Vagina (tissue), 2 donors: ENCODE data around the gene RASA3. TPM values are rescaled to one million over a fixed set of nuclear protein-coding genes. Genes with fewer than 3 reads are reported as not detected.

Experiments used
- DNase-seq, 2 donors: peaks; one replicate each; pipeline ENCODE4 v3.0.0-alpha.2; 2017; ENCODE audit errors: extremely low spot score in 2 of 2
- H3K27ac ChIP-seq: fragments of 200-600 bp; sonication (generic); one replicate; pipeline ENCODE4 v1.5.1; 2019
- H3K27me3 ChIP-seq: fragments of 200-600 bp; sonication (generic); one replicate; pipeline ENCODE4 v1.5.1; 2019
- H3K36me3 ChIP-seq, 2 donors: fragments of 200-600 bp; sonication (generic); one replicate each; pipeline ENCODE4 v1.5.1; 2017 to 2019
- H3K4me1 ChIP-seq: fragments of 200-600 bp; sonication (generic); one replicate; pipeline ENCODE4 v1.5.1; 2019
- H3K4me3 ChIP-seq, 2 donors: fragments of 200-600 bp; sonication (generic); 1 replicate in 1 of 2; 2 replicates in 1 of 2; pipeline ENCODE4 v1.5.1; 2016 to 2019
- H3K9me3 ChIP-seq: fragments of 200-600 bp; sonication (generic); one replicate; pipeline ENCODE4 v1.5.1; 2019
- POLR2A ChIP-seq, 2 donors: fragments of 450-650 bp; IDR thresholded peaks; one replicate each; pipeline ENCODE4 v1.6.1; 2017; ENCODE audit warnings: antibody characterized with exemption in 2 of 2, mild to moderate bottlenecking in 2 of 2, moderate library complexity in 2 of 2
- POLR2AphosphoS5 ChIP-seq, 2 donors: sonication (generic); formaldehyde crosslinking; IDR thresholded peaks; one replicate each; pipeline ENCODE4 v1.9.0; 2017; ENCODE audit warnings: antibody characterized with exemption in 2 of 2, mild to moderate bottlenecking in 2 of 2, low read depth in 1 of 2; ENCODE audit not compliant: insufficient read depth in 1 of 2
- intact Hi-C: fragments of 100-400 bp; cut with DNase I; formaldehyde crosslinking; loops from one replicate; pipeline ENCODE4 v1.15.1; 2023
- total RNA-seq: library from RNA; depleted of rRNA; stranded (reverse); fragments of >200 nt; gene quantifications from one replicate; pipeline ENCODE4 v1.2.3, GENCODE V29; 2016
- TF ChIP-seq, protein P1 (sequence below), 3 experiments: fragments of 450-650 bp in 2 of 3; fragments of 200-600 bp in 1 of 3; sonication (generic) in 1 of 3; IDR thresholded peaks; one replicate each; pipeline ENCODE4 v1.5.1; 2017 to 2019; ENCODE audit warnings: antibody characterized with exemption in 3 of 3, mild to moderate bottlenecking in 2 of 3, moderate library complexity in 2 of 3

RASA3 gene
- total RNA-seq, 1 donor from 2014 or later = 19.6 TPM

DNA sequence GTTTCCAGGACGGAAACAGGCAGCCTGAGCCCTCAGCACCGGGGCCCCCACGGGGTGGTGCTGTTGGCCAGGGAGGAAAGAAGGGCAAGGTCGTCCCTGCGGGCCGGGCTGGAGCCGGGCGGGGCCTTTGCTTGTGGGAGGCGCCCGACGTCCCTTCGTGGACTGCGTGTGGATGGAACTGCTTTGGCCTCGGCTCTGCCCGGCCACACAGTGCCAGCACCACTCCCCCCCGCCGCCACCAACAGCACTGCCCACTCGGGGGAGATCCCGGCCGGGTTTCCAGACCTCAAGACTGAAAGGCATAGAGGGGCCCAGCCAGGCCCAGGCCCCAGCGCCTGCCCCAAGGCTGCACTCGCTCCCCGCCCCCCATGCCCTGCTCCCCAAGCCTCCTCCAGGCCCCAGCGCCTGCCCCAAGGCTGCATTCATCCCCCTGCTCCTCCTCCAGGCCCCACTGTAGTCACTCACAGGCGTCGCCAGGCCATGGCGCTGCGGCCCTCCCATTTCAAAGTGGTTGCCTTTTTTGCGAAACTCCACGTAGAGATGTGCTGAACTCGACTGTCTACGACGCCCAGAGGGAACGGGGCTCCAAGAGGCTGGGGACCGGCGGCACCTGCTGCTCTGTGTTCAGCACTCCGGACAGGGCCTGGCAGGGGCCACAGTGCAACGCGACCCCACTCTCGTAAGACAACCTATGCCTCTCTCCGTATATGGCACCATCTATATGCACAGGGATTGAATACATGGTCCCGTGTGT lies 181.0 kb downstream of the RASA3 start:
- Histone ChIP-seq H3K36me3 (no peaks in the 10 kb centered on the region), H3K4me1 (peaks cover 21% of the 10 kb centered on the region), H3K4me3 (peak overlapping the region in 1 of 2 donors; percentile 26), H3K27me3 (no peaks in the 10 kb centered on the region), H3K9me3 (no peaks in the 10 kb centered on the region), H3K27ac (peak overlapping the region; percentile 9)
- no peak for DNase-seq
- peak; percentile 33 to 60 for TF ChIP-seq POLR2AphosphoS5 (IDR thresholded peaks at IDR 0.05; ENCODE audit: insufficient read depth in 1 of 2, low read depth in 1 of 2)
- TF ChIP-seq POLR2A (IDR thresholded peaks at IDR 0.05) = no peak
- TF ChIP-seq, protein P1, sequence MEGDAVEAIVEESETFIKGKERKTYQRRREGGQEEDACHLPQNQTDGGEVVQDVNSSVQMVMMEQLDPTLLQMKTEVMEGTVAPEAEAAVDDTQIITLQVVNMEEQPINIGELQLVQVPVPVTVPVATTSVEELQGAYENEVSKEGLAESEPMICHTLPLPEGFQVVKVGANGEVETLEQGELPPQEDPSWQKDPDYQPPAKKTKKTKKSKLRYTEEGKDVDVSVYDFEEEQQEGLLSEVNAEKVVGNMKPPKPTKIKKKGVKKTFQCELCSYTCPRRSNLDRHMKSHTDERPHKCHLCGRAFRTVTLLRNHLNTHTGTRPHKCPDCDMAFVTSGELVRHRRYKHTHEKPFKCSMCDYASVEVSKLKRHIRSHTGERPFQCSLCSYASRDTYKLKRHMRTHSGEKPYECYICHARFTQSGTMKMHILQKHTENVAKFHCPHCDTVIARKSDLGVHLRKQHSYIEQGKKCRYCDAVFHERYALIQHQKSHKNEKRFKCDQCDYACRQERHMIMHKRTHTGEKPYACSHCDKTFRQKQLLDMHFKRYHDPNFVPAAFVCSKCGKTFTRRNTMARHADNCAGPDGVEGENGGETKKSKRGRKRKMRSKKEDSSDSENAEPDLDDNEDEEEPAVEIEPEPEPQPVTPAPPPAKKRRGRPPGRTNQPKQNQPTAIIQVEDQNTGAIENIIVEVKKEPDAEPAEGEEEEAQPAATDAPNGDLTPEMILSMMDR (IDR thresholded peaks at IDR 0.05) = peak; percentile 83 to 85 (median 85)
- intact Hi-C loops = loop anchor here (2.0 kb wide), 1 partner anchor 275 kb away; no protein-coding TSS in a partner anchor

DNA sequence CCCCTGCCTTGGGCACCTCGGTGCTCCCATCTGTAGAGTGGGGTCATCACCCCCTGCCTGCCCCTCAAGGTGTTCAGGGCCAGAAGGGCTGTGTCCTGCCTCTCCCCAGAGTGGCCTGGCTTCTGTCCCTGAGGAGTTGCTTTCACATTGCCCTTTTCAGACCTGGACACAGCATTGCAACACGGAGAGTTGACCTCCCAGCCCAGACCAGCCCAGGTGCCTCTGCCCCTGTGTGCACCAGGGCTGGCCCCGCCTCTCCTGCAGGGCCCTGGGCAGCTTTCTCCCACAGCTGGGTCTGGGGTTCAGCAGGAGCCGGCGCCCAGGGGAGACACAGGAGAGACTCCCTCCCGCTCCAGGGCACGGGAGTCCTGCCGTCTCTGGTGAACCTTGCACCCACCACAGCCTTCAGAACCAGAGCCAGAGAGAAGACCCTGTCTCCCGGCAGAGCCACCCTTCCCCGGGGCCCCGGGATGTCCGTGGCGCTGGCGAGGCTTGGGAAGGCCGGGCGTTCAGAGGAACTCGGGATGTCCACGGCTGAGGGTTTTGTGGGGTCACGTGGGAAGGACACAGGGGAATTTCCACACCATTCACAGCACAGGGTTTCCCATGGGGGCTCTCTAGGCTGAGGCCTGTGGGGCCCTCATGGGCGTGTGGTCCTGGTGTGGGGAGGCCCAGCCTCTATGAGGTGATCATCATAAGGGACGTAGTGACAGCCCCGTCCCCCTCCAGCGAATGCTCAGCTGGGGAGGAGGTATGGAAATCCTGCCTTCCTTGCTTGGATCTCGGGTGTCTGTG lies 181.8 kb downstream of the RASA3 start:
- DNase-seq = no peak

DNA sequence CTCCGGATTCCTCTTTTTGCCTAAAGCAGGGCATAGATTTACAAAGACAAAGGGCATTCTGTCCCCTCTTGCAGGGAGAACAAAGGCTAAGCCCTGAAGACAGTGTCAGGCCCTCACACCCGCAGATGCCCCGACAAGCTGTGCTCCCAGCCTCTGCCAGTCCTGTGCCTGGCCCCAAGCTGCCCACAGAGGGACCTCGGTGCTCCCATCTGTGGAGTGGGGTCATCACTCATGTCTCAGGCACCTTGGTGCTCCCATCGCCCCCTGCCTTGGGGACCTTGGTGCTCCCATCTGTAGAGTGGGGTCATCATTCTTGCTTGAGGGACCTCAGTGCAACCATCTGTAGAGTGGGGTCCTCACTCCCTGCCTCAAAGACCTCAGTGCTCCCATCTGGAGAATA lies 182.9 kb downstream of the RASA3 start:
- no peak overlapping the region for H3K27ac ChIP-seq
- H3K36me3 ChIP-seq = no peaks in the 10 kb centered on the region
- no peak overlapping the region for H3K4me3 ChIP-seq
- intact Hi-C loops = no loop called here
- H3K4me1 ChIP-seq = peaks cover 21% of the 10 kb centered on the region
- no peak for DNase-seq
- H3K27me3 ChIP-seq = no peaks in the 10 kb centered on the region
- TF ChIP-seq POLR2AphosphoS5 (IDR thresholded peaks at IDR 0.05; ENCODE audit: insufficient read depth in 1 of 2, low read depth in 1 of 2) (no peak), POLR2A (IDR thresholded peaks at IDR 0.05) (no peak)
- TF ChIP-seq, protein P1 (IDR thresholded peaks at IDR 0.05) = no peak
- H3K9me3 ChIP-seq = no peaks in the 10 kb centered on the region

More for the DNA sequence above, 181.8 kb downstream of the RASA3 start:
- H3K27me3 ChIP-seq = no peaks in the 10 kb centered on the region
- no peaks in the 10 kb centered on the region for H3K9me3 ChIP-seq
- TF ChIP-seq POLR2A (IDR thresholded peaks at IDR 0.05) = no peak
- TF ChIP-seq POLR2AphosphoS5 (IDR thresholded peaks at IDR 0.05; ENCODE audit: insufficient read depth in 1 of 2, low read depth in 1 of 2) = no peak
- TF ChIP-seq, protein P1 (IDR thresholded peaks at IDR 0.05) = no peak
- H3K4me1 ChIP-seq = peaks cover 21% of the 10 kb centered on the region
- peak overlapping the region in 1 of 2 donors; percentile 26 for H3K4me3 ChIP-seq
- H3K36me3 ChIP-seq = no peaks in the 10 kb centered on the region
- H3K27ac ChIP-seq = peak overlapping the region; percentile 9
- intact Hi-C loops = loop anchor here (2.0 kb wide), 1 partner anchor 276 kb away; no protein-coding TSS in a partner anchor

GRCh38 chr13:113948034-113948742 lies 184.2 kb downstream of the RASA3 start:
- TF ChIP-seq, protein P1 (IDR thresholded peaks at IDR 0.05) = no peak
- TF ChIP-seq POLR2AphosphoS5 (IDR thresholded peaks at IDR 0.05; ENCODE audit: insufficient read depth in 1 of 2, low read depth in 1 of 2) (no peak), POLR2A (IDR thresholded peaks at IDR 0.05) (no peak)
- DNase-seq = no peak
- no peak overlapping the region for H3K4me3 ChIP-seq
- H3K27ac ChIP-seq = no peak overlapping the region
- H3K9me3 ChIP-seq = no peaks in the 10 kb centered on the region
- intact Hi-C loops = no loop called here
- no peaks in the 10 kb centered on the region for H3K36me3 ChIP-seq
- peaks cover 21% of the 10 kb centered on the region for H3K4me1 ChIP-seq
- H3K27me3 ChIP-seq = no peaks in the 10 kb centered on the region
